GM21576 (cell line): Measurements from ENCODE around the gene LHFPL6.

Experiments used
- ATAC-seq: cut with Tn5 transposase; IDR thresholded peaks from one replicate; pipeline ENCODE4 v1.9.1; 2021; ENCODE audit warnings: mild to moderate bottlenecking, moderate library complexity; ENCODE audit not compliant: unreplicated experiment

The LHFPL6 gene

DNA sequence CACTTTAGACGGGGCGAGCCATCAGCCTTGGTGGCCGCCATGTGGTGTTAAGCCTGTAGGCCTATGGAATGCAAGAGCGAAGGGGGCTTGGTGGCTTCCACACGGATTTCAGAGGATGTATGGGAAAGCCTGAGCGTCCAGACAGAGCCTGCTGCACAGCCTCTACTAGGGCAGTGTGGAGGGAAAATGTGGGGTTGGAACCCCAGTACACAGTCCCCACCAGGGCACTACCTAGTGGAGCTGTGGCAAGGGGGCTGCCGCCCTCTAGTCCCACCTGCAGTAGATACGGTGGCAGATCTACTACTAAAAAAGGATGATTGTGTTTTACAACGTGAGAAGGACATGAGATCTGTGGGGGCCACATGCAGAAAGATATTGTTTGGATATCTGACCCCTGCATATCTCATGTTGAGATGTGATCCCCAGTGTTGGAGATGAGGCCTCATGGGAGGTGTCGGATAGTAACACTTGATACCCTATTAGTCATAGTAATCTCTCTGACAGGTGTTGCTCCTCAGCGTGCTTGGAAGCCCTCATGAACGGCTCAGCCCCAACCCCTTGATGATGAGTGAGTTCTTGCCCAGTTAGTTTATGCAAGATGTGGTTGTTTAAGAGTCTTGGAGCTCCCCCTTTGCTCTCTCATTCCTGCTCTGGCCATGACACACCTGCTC, 45.6 kb downstream of the LHFPL6 start:
- ATAC-seq = no peak

GRCh38 chr13:39556866-39557265, 46.1 kb downstream of the LHFPL6 start:
- no peak for ATAC-seq

DNA sequence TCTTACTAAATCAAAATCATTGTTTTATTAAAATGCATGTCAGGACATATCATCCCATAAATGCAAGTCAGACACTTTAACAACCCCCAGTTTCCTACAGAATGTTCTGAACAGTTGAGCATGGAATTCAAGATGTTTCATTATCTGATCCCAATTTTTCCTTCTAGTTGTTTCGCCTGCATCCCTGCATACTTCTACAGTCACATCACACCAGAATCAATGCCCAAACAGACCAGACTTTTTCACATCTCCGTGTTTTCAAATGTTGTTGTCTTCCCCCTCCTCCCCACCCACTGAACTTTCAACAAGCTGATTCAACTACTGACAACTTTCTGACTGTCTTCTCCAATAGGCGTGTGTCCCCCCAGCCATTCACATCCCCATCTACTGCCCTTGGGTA, 48.6 kb downstream of the LHFPL6 start:
- ATAC-seq = no peak

DNA sequence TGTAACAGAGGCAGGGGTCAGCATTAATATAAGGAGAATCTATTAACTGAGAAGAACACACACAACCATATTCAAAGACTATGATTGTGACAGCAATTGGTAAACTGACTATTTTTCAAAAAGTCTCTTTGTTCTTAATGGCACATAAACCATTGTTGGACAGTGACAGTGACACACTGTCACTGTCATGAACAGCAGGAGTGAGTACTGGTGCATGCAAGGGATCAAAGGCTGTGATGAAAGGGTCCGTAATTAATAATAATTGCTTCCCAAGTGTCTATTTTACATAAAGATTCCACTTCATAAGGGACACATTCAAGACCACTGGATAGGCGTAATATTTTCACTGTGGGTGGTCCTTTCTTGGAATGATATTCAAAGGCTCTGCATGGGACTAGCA, 50.7 kb downstream of the LHFPL6 start:
- ATAC-seq = no peak

DNA sequence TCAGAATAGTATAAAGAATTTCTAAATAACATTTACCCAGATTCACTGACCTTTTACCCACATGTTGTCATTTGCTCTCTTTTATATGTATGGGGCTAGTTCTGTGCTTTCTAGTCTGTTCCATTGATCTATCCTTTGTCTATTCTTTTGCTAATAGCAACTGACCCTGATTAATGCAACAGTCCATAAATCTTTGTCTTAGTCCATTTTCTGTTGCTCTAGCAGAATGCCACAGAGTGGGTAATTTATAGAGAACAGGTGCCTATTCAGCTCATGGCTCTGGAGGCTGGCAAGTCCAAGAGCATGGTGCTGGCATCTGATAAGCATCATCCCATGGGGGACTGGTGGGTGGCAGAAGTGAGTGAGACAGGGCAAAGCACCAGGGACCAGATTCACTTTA, 52.1 kb downstream of the LHFPL6 start:
- ATAC-seq = no peak

DNA sequence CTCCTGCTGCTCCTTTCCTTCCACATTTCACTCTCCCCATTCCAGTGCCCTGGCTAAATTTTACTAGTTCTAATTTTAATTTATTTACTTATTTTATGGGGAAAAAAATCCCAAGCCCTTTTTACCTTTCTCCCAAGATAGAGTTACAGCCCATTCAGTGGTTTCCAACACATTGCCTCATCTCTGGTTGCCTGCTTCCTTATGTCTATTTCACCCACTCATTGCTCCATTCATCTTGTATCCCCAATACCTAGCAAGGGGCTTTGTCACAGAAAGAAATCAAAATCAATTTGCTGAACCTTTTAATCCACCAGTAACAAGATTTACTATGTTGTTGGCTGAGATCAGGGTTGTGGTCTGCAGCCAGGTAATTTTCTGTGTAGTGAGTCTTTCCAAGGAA, 55.9 kb downstream of the LHFPL6 start:
- ATAC-seq = no peak

DNA sequence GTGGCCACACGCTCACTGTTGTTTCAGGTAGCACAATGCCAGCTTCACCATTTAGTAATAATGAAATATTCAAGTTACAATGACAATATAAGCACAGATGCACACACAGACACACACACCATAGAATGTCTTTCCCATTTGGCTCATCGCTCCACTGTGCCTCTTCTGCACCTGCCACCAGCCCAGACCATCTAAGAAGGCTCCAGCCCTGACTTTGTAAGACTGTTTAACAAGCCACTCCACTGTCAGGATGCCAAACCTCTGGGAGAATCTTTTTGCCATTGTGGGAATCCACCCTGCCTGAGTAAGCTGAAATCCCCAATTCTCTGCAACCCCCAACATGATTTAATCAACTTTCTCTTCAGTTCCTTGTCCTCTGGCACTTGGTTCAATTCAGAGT, 60.6 kb downstream of the LHFPL6 start:
- no peak for ATAC-seq

- ATAC-seq = no peak
These were observed 61.9 kb downstream of the LHFPL6 start for GRCh38 chr13:39540929-39541605.

GRCh38 chr13:39538816-39539790, 63.9 kb downstream of the LHFPL6 start:
- no peak for ATAC-seq

DNA sequence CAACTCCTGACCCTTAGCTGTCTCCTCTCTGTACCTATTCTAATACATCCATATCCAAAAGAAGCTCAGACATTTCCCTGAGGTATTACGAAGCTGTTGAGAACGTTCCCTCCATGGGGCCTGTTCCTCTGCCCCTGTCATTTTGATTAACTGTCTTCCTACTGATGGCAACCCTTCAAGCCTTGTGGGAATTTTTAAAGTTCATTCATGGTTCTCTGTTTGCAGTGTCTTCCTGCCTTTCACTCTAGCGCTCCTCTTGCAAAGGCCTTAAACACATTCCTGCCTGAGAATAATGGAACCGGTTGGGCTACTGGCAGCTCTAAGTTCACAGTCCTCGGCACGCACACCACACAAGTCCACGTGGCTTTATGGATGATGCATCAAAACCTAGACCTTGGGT, 66.1 kb downstream of the LHFPL6 start:
- no peak for ATAC-seq

- ATAC-seq = no peak
These were observed 66.7 kb downstream of the LHFPL6 start for GRCh38 chr13:39536274-39536673.

DNA sequence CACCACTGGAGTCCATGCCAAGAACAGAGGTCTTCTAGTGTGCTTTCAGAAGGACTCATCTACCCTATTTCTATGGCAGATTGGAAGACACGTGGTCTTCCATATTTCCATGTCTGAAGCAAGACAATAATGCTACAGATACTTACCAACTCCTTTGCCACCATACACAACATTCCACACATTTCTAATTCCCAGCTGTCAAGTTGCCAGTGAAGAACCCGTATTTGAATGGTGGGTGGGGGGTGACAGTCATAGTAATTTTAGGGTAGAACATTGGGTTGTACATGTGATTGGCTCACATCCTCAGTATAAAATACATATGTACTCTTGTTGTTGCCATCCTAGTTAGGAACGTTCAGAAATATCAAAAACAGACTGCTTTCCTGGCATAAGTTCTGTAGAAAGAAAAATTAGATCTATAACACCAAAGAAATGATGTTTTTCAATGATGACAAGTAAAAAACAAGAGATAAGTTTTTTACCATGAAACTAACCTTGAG, 69.3 kb downstream of the LHFPL6 start:
- ATAC-seq = no peak

DNA sequence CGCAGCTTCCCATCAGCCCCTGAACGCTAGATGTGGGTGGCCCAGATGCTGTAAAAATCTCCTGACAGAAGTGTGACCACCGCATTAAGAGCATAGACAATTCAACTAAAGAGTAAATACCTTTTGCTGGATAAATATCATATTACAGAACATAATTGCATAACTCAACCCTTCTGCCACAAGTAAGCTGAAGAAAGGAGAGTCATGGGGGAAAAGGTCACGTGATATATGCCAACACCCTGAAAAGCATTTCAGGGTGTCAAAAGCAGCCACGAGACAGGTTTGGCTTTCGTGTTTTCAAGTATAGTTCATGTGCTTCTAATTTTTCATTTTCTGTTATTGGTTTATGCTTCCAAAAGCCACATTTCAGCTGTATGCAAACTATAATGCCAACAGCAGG, 71.3 kb downstream of the LHFPL6 start:
- ATAC-seq = no peak

GRCh38 chr13:39530916-39531315, 72.1 kb downstream of the LHFPL6 start:
- no peak for ATAC-seq

- ATAC-seq = no peak
These were observed 74.4 kb downstream of the LHFPL6 start for GRCh38 chr13:39528661-39528980.

DNA sequence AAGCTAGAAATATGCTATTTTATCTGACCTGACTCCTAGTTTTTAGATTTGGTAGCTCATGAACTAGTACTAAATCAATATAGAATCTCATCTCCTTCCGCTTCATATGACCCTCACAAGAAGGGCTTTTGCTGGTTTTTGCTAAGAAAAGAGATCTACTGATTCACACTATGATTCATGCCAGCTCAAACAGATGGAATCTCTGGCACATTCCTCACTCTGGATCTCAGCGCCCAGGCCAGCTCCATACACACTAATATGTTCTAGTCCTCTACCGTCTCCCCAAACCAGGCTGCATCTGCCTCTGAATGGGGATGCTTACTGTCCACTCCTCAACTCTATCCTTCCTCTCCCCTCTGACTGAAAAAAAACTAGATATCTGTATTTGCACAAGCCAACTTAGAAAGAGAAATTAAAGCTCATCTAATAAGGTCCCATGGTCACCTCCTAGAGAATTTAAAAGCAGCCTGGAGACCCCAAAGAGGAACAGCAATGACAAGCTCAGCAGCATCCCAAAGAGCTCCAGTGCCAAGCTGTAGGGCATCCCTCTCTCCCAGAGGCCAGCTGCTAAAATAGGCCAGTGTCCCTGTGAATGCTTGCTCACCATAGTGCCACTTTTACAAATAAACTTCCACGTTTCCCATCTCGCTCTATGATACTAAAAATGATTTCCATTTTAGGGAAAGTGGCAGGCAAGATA, 74.9 kb downstream of the LHFPL6 start:
- ATAC-seq = no peak

DNA sequence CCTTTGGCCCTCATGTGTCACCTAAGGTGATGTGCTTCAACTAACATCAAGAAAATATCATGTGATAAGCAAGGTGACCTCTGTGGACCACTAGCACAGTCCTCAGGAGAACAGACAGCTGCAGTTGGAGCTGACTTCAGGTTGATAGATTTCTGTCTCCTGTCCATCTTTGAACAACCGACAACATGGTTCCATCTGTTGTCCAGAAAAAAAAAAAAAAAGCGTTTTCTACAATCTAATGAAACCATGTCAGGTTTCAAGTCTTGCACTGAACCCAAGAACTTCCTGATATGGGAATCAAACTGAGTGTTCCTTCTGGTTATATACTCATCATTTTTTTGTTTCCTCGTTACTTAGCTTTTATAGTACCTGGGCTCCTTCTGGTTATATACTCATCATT, 75.7 kb downstream of the LHFPL6 start:
- no peak for ATAC-seq

- ATAC-seq = no peak
These were observed 76.5 kb downstream of the LHFPL6 start for GRCh38 chr13:39526499-39526898.

DNA sequence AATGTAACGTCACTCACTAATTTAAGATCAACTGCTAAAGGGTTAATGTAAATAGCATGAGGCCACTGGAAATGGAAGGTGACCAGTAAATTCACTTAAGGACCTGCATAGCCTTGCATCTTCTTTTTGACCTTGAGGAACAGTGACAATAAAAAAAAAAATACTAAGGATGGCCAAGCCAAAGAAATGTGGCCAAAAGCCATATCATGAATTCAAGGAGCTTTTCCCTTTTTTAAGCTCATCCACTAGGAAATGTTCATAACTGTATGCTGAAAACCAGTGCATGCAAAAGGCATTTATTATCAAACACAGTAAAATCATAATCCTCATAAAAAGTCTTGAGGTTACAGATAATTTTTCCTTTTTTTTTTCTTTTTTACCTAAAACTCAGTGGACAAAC, 77.5 kb downstream of the LHFPL6 start:
- ATAC-seq = no peak

DNA sequence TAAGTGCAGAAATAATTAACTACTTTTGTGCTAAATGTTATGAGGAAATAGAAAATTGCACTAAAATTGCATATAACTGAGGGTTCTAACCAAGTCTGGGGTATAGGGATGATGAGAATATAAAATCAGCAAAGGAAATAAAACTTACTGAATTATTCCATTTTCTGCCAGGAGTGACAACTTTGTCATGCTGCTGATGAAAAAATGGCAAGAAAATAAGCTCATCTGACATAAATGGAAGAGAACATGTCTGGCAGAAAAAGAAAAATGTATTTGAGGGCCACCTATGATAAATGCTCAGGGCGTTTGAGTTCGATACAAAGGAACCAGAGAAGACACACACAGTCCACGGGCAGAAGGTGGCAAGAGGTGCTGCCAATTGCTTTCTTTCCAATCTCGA, 78.2 kb downstream of the LHFPL6 start:
- ATAC-seq = no peak

GRCh38 chr13:39522329-39522728, 80.7 kb downstream of the LHFPL6 start:
- ATAC-seq = no peak
